NCI-H2196 (cell line): ENCODE data around the gene KRT79.
"Not testable (repeated sequence)": the region's sequence is repeated elsewhere in the genome, so short reads cannot be mapped to it uniquely, and the experiment has no call there.

ENCODE experiments used
- DNase-seq: peaks from one replicate; lab custom pipeline; 2025; ENCODE audit not compliant: unreplicated experiment; lab: John Stamatoyannopoulos, UW

The KRT79 gene

DNA sequence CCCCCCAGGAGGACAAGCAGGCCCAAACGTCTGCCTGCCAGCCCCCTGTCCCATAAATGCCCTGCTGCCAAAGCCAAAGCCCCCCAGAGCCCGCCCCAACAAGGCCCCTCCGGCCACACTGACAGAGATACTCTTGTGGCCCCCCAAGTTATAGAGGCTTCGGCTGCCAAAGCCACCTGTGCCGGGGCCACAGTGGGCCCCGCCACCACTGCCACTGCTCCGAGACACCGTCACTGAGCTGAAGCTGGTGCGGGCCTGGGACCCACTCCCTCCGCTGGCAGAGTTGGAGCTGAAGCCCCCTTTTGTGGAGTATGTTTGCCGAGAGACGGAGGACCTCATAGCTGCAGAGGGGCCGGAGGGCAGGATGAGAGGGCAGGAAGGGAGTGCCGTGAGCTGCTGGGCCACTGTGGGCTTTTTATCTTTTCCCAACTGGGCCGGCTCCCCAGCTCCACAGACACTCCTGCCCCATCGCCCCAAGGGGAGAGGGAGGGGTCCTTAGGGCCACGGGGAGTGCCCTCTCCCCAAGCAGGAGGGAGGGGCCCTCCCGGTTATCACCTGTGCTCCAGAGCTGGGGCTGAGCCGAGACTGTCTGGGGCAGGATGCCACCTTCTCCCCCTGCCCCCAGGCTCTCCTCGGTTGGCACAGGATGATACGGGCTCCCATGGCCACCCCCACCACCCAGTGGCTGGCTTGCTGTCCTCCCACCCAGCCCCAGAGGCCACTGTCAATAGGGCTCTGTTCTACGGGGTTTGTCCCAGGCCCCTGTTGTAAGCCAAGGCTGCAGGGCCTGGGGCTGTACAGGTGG is at the start of gene KRT79:
KRT79 (minus strand) TSS at position 390 of the 805 bp plus-strand sequence; CDS start at position 339, 51 bp downstream.
- no peak for DNase-seq

DNA sequence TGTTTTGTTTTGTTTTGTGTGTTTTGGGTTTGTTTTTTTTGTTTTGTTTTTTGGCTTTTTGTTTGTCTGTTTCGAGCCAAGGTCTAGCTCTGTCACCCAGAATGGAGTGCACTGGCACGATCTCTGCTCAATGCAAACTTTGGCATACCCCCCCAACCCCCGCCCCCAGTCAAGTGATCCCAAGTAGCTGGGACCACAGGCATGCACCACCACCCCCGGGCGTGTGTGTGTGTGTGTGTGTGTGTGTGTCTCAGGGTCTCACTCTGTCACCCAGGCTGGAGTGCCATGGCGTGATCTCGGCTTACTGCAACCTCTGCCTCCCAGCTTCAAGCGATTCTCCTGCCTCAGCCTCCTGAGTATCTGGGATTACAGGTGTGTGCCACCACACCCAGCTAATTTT is 46.4 kb upstream of the KRT79 start:
- DNase-seq, result not testable (repeated sequence)

- peak; percentile 89 for DNase-seq
These were observed 45.6 kb upstream of the KRT79 start for GRCh38 chr12:52879394-52880351.

GRCh38 chr12:52878507-52879393 is 44.6 kb upstream of the KRT79 start:
- no peak for DNase-seq

DNA sequence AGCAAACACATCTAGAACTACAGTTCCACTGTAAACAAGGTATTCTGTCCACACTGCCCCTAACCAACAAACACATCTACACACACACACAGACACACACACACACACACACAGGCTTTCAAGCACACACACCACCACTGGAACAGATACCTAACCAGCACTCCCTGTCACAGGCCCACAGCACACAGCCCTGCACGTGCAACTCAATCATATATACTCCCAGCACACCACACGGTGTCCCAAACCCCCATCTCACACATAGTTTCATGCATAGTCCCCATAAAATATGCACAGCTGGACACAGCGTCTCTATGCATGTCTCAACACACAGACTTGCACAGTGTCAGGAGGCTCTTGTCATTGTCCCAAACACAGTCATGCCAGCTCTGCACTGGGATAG is 43.1 kb upstream of the KRT79 start:
- no peak for DNase-seq

DNA sequence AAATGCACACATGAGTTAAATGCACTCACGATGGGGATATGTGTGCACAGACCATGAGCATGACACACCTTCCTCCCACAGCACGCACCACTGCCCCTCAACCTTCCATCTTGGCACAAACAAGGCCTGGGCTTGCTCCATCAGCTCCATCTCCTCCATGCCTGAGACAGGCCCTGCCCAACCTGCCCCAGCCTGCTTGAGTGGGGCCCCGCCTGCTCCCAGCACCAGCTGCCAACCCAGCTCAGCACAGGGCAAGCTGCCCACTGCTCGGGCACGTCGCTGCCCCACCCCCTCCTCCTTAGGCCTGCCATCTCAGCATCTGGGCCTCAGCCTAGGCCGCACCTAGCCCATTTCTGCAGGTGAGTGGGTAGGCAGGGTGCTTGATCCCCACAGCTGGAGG is 42.3 kb upstream of the KRT79 start:
- DNase-seq, result peak; percentile 20

DNA sequence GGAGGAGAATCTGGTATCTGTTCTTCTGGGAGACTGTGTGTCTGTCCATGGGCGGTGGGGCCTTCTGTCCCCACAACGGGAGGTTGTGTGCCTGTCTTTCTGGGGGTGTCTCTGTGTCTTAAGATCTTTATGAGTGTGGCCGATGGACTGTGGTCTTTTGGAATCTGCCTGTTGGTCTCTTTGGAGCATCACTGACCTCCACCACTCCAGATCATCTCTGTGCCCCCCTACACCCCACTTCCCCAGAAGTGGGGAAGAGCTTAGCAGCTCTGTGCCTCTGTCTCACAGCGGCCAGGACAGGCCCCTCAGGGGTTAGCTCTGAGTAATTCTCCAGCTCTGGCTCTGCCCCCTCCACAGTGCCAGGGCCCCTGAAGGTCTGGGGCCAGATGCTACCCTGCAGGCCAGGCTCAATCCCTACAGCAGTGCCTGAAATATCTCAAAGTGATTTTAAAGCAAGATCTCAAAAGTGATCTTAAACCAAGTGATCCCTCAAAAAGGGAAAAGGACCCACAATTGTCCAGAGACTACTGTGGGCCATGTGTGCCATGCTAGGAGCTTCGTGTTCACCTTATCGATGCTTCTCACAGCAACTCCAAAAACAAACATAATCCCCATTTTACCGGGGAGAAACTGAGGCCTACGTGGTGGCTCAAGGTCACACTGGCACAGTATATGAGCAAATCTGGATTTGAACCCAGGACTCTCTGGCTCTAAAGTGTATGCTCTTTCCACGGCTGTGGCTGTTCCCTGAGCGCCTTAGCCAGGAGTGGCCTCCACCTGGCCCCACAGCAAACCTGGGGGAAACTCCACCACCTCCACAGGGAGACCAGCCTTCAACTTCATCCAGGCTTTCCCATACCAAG is 40.7 kb upstream of the KRT79 start:
- no peak for DNase-seq

DNA sequence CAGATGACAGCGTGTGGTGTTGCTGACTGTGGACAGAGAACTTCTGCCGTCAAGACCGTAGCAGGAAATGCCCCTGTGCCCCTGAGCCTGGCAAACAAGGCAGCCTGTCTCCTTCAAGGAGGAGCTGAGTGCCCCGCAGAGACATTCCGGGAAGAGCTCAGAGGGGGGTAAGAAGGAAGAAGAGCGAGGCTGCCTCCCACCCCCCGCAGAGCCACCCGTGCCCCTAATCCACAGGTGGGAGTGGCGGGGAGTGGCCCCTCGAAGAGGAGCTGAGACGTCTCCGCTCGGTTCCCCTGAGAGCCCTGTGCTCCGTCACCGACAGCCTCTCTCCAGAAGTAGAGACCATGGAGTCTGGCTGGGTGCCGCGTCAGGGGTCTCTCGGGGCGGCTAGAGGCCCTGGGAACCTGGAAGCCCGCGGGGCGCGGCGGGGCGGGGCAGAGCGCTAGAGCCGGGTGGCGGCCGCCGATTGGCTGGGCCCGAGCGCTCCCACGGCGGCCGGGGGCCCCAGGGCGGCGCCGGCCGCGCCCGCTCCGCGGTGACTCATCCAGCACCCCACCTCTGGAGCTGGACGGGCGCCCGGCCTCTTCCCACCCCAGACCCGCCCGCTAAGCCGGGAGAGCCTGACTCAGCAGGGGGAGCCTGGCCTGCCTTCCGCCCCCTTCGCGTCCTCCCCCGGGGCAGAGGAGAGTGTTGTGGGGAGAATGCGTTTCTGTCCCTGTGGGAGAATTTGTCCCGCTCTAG is 39.9 kb upstream of the KRT79 start:
- DNase-seq, result no peak

DNA sequence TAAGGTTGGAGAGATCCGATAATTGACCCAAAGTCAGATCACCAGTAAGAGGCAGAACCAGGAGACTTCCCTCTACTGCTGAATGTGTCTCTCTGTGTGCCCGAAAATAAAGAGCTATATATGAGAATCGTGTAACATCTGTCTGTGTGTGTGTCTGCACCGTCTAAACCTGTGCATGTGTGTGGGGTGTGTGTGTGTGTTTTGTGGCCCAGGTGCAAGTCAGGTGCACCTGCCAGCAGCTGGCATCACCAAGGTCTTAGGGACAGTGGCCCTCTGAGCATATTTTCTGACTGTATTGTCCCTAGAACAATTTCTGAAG is 39.4 kb upstream of the KRT79 start:
- DNase-seq, result no peak

DNA sequence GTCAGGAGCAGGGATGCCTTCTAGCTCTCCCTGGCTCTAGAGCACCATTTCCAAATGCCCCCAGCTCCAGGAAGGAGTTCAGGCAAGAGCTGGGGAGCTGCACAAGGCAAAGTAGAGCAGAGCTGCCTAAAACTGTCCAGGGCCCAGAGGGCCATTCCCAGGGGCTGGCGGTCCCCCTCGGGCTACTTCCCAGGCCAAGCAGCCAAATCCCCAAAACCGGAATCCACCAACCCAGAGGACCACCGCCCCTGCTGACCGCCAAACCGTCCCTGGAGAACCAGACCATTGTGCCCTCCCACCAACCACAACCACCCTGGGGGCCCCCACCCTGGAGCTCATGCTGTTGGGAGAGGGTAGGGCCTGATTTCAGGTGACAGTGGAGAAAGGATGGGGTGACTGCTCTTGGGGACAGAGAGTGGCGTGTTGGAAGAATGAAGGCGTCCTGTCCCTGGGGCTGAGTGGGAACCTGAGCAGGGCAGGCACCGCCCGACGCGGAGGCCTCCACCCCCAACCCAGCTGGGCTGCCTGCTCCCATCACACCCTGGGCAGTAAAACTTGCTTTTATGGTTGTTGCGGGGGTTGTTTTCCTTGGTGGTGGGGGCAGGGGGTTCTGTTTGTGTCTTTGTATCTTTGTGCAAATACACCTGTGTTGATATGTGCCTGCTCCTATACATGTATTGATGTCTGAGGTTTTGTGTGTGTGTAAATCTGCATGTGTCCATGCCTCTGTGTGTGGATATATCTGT is 38.7 kb upstream of the KRT79 start:
- no peak for DNase-seq

DNA sequence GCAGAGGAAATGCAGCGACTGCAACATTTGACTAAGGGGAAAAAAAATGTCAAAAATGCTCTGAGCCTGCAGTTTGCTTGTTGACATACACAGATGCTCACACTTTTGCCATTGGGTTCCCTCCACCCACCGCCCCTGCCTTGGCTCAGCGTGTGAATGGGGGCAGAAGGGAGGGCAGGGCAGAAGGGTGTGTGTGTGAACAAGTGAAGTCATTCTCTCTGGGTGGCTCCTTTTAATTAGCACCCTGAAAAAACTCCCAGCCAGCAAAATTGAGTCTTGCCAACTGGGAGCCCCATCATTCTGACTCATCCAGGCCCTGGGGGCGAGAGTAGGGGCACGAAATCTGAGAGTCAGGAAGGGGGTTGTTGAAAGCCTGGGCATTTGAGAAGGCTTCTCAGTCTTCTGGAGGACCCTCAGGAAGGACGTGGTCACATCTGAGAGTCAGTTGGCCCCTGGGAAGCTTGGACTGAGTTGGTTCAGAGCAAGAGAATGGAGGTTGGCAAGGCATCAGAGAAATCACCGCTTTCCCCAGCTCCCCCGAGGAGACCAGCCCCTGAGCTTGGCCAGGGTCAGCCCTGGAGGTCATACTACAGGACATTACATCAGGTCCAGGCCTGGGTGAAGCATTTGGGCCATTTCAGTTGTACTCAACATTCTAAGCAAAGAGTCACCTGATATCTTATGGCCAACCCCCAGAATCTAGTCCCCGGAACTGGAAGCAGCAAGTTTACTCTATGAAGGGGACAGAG is 37.4 kb upstream of the KRT79 start:
- DNase-seq, result no peak

- DNase-seq, result peak; percentile 38
These were observed 36.5 kb upstream of the KRT79 start for GRCh38 chr12:52870361-52871290.

DNA sequence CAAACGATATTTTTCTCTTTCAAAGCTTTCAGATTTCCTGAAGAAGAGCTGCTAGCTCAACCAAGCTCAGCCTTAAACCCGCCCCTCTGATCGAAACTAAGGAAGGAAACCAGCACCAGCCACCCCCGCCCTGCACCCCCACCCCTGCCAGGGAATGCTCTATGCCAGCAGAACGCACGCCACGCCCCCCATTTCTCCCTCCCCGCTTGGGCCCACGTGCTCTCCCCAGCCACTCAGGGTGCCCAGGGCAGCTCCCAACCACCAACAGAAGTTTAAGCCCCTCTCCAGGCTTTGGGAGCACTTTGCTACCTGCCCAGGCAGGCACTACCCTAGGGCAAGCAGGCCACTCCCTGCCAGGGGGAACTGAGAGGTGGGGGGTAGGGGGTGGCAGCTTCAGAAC is 33.5 kb upstream of the KRT79 start:
- DNase-seq, result no peak

GRCh38 chr12:52867152-52867551 is 33.0 kb upstream of the KRT79 start:
- DNase-seq, result no peak

DNA sequence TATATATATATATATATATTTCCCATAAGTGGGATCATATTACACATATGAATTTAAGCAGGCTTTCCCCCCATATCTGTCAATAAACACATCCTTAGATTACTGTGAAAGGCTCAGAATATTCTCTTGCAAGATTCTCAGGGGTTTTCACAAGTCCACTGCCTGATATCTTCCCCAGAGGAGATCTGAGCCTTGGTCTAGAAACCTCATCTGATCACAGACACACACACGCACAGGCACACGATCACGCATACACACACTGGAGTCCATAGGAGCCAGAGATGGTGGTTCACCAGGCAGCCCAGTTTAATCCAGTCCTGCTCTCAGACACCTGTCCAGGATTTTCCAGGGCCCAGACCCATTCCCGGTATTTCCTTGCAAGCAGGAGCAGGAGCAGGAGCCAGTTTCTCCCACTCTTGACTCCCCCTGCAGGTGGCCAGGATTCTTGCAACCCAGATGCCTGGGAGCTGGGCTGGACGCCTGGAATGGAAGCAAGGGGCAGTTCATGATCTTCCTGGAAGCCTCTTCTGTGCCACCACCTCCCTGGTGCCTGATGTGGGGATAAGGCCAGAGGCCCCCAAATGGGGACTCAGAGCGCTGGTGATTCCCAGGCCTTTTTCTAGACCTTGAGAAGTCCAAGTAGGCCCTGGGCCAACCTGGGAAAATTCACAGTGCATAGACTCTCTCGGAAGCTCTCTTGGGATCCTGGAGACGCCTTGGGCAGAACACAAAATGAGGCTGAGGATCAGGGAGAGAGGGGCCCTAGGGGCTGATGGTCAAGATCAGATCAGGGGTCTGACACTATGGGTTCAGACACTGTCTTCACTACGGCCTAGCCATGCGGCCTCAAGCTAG is 31.2 kb upstream of the KRT79 start:
- peak; percentile 76 for DNase-seq

DNA sequence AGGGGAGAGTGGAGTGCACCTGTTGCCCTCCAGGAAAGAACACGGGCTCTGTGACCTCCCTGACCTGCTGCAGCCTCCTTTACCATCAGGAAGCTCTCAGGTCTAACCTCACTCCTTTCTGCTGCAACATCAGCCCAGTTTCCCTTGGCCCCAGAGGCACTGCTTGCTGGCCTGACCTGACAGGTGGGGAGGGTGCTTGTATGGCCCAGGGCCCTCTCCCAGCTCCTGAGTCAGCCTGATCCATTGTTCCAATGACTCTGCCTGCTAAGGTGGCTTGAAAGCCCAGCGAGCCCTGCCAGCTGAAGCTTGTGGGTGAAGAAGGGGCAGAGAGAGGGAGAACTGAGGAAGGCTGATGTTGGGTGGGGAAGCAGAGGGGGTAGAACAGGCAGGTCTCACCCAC is 27.9 kb upstream of the KRT79 start:
- DNase-seq, result peak; percentile 20
